Ovary (tissue), 9 donors: ENCODE data around the gene TRIM73. TPM values are rescaled to one million over a fixed set of nuclear protein-coding genes. Genes with fewer than 3 reads are reported as not detected.
"Not testable (repeated sequence)": the region's sequence is repeated elsewhere in the genome, so short reads cannot be mapped to it uniquely, and the experiment has no call there.

ENCODE experiments used
- DNase-seq, 5 donors: peaks; one replicate each; pipeline ENCODE4 v3.0.0-alpha.2; 2019 to 2020
- H3K27ac ChIP-seq, 2 donors: fragments of 200-600 bp; one replicate each; pipeline versions ENCODE4 v1.5.1 to v1.8.0; 2019 to 2022
- H3K27me3 ChIP-seq: fragments of 200-600 bp; one replicate; pipeline ENCODE4 v1.8.0; 2022
- H3K36me3 ChIP-seq: fragments of 200-600 bp; sonication (generic); one replicate; pipeline ENCODE4 v1.5.1; 2019
- H3K4me1 ChIP-seq: one replicate; pipeline ENCODE4 v1.8.1; 2013; ENCODE audit warnings: mild to moderate bottlenecking, moderate library complexity; ENCODE audit not compliant: insufficient read depth
- H3K4me3 ChIP-seq: fragments of 200-600 bp; sonication (generic); one replicate; pipeline ENCODE4 v1.5.1; 2017
- H3K9me3 ChIP-seq, 2 donors: fragments of 200-600 bp in 1 of 2; sonication (generic) in 1 of 2; one replicate each; pipeline versions ENCODE4 v1.5.1 to v1.8.1; 2013 to 2019; ENCODE audit warnings: mild to moderate bottlenecking in 1 of 2, moderate library complexity in 1 of 2
- WGBS, 3 donors: extraction: QIAGEN DNeasy Blood & Tissue Kit in 1 of 3; methylation state at CpG; one replicate each; pipeline versions ENCODE4 v1.1.5 to v1.1.7; 2013 to 2017; 5-methylcytosine and 5-hydroxymethylcytosine counted together
- intact Hi-C, 4 donors: fragments of 100-400 bp; cut with DNase I; formaldehyde crosslinking; loops; one replicate each; pipeline versions ENCODE4 v1.11.0 to v1.15.1; 2022 to 2023
- polyA plus RNA-seq, 2 donors: library from polyadenylated mRNA; stranded (reverse); fragments of 200-250 nt in 1 of 2; fragments of 350-450 nt in 1 of 2; fragmentation: Illumina TruSeq in 1 of 2; extraction: RNeasy Lipid Tissue Mini Kit (QIAGEN cat#74804) in 1 of 2; gene quantifications; one replicate each; pipeline ENCODE4 v1.2.3, GENCODE V29; 2013 to 2014
- total RNA-seq, 7 donors: library from RNA; depleted of rRNA in 2 of 7; stranded (reverse); fragments of >200 nt in 2 of 7; fragmentation: NEBNext Ultra II Directional in 3 of 7; extraction: Animal tissue kit (Norgen Biotek cat#: 25700) in 3 of 7; gene quantifications; one replicate each; pipeline versions ENCODE4 v1.1.0 to v1.2.4, GENCODE V29; 2016 to 2023
- donor health status: DM: no; HTN: no; CAD: no; lungs with moderate emphysema.
- donor health status: DM: no; HTN: no; CAD: no.
- donor health status: Bipolar disorder and iron deficiency.
- donor health status: DM: yes; HTN: yes; CAD: no.
- donor health status: DM: no; HTN: no; CAD: no.
- donor health status: DM: yes; HTN: yes; CAD: no.

The TRIM73 gene
- total and polyA plus RNA-seq, 9 donors, result 1.2 to 11.3 (median 3.9) TPM

DNA sequence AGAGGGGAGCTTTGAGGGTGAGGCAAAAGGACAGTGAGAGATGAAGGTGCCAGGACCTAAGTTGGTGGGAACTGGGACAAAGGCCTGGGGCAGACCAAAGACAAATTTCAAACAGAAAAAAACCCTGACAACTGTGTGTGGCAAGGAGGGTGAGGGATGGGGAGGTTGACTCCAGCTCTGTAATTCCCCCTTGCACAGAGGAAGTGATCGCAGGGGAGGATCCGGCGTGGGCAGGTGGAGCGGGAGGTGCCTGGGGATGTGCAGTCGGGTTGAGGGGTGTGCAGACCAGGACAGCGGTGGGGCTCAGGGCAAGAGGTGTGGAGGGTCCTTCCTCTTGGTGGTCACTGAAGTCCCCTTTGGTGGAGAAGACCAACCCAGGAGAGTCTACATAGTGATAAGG, 5.1 kb downstream of the TRIM73 start:
- H3K9me3 ChIP-seq, intact Hi-C loops, H3K36me3 ChIP-seq, H3K4me3 ChIP-seq, DNase-seq, H3K27me3 ChIP-seq, H3K27ac ChIP-seq, H3K4me1 ChIP-seq: not testable (repeated sequence)
- no CpG with 5 or more reads among the region's 6 CpGs for WGBS, 3 donors

DNA sequence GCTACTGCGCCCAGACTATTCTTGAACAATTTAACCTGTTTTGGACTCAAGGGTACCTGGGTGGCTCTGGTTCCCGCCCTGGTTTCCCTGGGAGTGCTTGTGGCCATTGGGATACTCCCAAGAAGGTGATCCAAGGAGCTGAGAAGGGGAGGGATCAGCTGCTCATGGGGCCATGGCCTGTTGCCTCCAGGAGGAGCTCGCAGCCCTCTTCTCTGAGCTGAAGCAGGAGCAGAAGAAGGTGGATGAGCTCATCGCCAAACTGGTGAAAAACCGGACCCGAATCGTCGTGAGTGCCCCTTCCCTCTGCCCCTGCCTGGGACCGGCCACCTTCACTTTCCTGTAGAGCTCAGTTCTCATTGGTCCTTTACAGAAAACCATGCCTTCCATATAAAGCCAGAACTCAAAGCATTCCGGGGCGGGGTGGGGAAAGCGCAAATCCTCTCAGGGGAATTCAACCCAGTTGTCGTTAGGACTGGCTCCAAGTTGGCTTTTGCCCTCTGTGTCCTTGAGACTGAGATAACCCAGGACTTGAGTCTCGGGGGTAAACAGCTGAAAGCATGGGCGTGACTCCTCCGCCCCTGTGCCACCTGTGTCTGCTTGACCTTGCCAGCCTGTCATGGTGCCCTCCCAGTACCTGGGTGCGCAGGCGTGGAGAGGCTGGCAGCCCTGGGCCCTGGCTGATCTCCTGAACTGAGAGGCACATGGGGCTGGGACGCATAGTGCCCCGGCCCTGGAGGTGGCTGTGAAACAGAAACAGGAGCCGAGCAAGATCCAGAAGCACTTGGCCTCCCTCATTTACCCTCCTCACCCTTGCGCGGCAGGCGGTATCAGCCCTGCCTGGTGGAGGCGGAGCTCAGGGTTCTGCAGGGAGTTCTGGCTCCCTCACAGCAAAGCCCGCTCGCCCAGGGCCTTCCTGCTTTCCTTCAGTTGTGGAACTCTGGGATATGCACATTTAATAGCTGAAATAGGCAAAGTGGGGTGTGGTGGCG, 8.3 kb downstream of the TRIM73 start:
- DNase-seq, H3K27ac ChIP-seq, H3K27me3 ChIP-seq, H3K4me1 ChIP-seq, H3K4me3 ChIP-seq, H3K36me3 ChIP-seq, intact Hi-C loops, H3K9me3 ChIP-seq: not testable (repeated sequence)
- WGBS, 3 donors, result no CpG with 5 or more reads among the region's 28 CpGs

DNA sequence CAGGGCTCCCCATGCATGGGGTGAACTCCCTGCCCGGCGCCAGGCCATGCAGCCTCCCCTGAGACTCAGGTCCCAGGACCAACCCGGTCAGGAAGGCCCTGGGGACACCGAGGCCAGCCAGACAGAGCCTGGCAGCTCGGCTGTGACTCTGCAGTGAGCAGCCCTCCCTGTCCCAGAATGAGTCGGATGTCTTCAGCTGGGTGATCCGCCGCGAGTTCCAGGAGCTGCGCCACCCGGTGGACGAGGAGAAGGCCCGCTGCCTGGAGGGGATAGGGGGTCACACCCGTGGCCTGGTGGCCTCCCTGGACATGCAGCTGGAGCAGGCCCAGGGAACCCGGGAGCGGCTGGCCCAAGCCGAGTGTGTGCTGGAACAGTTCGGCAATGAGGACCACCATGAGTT, 9.2 kb downstream of the TRIM73 start:
- DNase-seq, H3K4me3 ChIP-seq, H3K36me3 ChIP-seq, H3K9me3 ChIP-seq, H3K27ac ChIP-seq, intact Hi-C loops, H3K4me1 ChIP-seq, H3K27me3 ChIP-seq: not testable (repeated sequence)
- 70 to 80% methylated on average over 4 of the region's 18 CpGs; no CpG with 5 or more reads in 1 of the 3 donors for WGBS, 3 donors

DNA sequence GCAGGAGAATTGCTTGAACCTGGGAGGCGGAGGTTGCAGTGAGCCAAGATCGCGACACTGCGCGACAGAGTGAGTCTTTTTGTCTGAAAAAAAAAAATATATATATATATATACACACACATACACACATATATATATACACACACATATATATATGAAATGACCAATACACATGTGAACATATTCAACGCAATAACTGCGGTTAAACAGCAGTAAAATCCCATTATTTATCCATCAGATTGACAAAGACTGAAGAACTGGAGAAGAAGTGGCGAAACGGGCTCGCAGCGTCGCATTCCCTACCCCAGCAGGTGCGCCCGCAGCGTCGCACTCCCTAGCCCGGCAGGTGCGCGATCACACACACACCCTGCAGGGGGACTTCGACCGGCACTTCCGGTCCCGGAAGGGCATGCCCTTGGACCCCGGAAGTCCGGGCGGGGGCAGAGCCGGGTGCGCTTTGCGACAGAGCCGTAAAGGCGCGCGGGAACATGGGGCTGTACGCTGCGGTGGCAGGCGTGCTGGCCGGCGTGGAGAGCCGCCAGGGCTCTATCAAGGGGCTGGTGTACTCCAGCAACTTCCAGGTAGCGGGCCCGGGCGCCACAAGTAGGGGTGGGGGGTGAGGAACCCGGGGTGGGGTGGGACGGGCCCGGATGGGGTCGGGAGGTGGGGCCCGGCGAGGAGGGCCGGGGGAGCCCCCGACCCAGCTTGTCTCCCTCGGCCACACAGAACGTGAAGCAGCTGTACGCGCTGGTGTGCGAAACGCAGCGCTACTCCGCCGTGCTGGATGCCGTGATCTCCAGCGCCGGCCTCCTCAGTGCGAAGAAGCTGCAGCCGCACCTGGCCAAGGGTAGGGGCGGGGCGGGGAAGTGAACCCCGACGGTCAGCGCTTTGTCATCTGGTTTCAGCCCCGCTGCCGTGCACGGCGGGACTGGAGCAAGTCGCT, 14.7 kb downstream of the TRIM73 start:
- H3K4me1 ChIP-seq, H3K9me3 ChIP-seq, intact Hi-C loops, H3K27me3 ChIP-seq, H3K27ac ChIP-seq, H3K36me3 ChIP-seq: not testable (repeated sequence)
- peak in 2 of 5 donors; percentile 28 to 42 for DNase-seq
- peak overlapping the region; percentile 29 for H3K4me3 ChIP-seq
- 20 to 39% (median 21%) methylated on average over 3 to 17 of the region's 74 CpGs for WGBS, 3 donors

DNA sequence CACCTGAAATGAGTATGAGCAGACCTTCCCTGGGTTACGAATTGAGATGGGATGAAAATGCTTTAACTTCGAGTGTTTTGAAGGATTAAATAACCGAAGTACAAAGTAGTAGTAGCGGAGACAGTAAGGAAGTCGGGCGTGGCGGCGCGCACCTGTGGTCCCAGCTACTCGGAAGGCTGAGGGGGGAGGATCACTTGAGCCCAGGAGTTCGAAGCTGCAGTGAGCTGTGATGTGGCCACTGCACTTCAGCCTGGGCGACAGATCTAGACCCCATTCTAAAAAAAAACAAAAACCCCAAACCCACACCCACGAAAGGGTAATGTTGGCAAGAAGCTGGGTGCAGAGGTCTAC, 15.4 kb downstream of the TRIM73 start:
- WGBS, 3 donors, result no CpG with 5 or more reads among the region's 13 CpGs
- H3K9me3 ChIP-seq, H3K4me3 ChIP-seq, H3K36me3 ChIP-seq, H3K27ac ChIP-seq, H3K4me1 ChIP-seq, H3K27me3 ChIP-seq, intact Hi-C loops, DNase-seq: not testable (repeated sequence)

DNA sequence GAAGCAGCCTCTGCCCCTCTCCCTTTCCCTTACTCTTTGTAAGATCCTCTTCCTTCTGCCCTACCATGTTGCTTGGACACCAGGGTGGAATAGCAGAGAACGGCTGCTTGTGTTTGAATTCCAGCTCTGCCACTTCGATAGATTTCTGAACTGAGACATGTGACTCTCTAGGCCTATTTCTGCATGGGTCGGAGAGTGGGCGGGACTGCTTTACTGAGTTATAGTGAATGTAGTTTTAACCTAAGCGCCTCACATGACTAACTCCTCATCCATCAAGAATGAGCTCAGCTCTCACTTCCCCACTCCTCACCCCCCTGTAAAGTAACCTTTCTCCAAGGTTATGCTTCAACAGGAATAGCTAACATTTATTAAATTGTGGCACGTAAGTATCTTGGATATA, 18.8 kb downstream of the TRIM73 start:
- intact Hi-C loops, H3K27ac ChIP-seq, H3K4me1 ChIP-seq, DNase-seq, H3K9me3 ChIP-seq, H3K4me3 ChIP-seq, H3K27me3 ChIP-seq, H3K36me3 ChIP-seq: not testable (repeated sequence)
- WGBS, 3 donors, result 40 to 66% methylated on average over 2 to 5 of the region's 6 CpGs; no CpG with 5 or more reads in 1 of the 3 donors

DNA sequence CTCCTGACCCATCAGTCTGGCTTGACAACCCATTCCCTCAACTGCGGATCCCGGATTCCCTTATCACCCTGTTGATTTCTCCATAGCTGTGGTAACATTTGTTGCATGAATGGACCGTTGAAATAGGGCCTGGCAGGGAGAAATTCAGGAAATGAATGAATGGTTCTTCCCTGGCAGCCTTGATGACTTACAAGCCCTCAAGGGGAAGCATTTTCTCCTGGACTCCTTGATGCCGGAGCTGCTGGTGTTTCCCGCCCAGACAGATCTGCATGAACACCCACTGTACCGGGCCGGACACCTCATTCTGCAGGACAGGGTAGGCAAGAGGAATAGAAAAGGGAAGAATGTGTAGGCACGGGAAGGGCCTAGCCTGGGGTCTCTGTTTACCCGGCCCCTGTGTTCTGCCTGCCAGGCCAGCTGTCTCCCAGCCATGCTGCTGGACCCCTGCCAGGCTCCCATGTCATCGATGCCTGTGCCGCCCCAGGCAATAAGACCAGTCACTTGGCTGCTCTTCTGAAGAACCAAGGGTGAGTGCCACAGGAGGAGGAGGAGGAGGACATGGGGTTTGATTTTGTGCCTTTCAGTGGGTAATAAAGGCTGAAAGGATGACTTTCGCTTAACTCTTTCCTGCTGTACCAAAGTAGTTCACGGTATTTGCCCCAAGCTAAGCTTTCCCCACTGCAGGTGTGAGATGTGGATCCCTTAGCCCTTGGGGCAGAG, 19.4 kb downstream of the TRIM73 start:
- 64 to 71% (median 70%) methylated on average over 11 to 13 of the region's 13 CpGs for WGBS, 3 donors
- H3K27ac ChIP-seq, H3K27me3 ChIP-seq, H3K9me3 ChIP-seq, DNase-seq, H3K4me1 ChIP-seq, H3K4me3 ChIP-seq, H3K36me3 ChIP-seq, intact Hi-C loops: not testable (repeated sequence)

DNA sequence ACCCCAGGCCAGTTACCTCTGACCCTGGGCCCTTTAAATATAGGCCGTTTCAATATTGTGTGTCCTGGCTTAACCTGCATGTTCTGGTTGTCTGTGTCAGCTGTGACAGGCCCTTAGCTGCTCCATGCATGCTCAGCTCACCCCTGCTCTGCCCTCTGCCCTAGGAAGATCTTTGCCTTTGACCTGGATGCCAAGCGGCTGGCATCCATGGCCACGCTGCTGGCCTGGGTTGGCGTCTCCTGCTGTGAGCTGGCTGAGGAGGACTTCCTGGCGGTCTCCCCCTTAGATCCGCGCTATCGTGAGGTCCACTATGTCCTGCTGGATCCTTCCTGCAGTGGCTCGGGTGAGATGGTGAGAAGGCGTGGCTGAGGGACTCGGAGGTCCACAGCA, 20.0 kb downstream of the TRIM73 start:
- H3K4me1 ChIP-seq, H3K27me3 ChIP-seq, H3K27ac ChIP-seq, H3K36me3 ChIP-seq, DNase-seq, H3K4me3 ChIP-seq, intact Hi-C loops, H3K9me3 ChIP-seq: not testable (repeated sequence)
- WGBS, 3 donors, result 75 to 88% (median 79%) methylated on average over 8 to 11 of the region's 11 CpGs

DNA sequence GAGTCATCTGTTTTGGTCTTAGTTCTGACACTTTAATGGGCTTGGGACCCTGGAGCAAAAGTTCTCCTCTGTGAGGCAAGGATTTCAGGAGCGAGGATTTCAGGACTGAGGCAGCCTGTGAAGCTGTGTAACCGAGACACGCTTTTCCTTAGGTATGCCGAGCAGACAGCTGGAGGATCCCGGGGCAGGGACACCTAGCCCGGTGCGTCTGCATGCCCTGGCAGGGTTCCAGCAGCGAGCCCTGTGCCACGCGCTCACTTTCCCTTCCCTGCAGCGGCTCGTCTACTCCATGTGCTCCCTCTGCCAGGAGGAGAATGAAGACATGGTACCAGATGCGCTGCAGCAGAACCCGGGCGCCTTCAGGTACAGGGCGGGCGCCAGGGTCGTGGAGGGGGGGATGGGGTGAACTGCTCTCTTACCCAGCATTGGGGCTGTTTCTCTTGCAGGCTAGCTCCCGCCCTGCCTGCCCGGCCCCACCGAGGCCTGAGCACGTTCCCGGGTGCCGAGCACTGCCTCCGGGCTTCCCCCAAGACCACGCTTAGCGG, 20.5 kb downstream of the TRIM73 start:
- peak in 1 of 5 donors; percentile 7 for DNase-seq
- H3K9me3 ChIP-seq, H3K4me3 ChIP-seq, H3K4me1 ChIP-seq, H3K27ac ChIP-seq, H3K36me3 ChIP-seq, H3K27me3 ChIP-seq, intact Hi-C loops: not testable (repeated sequence)
- WGBS, 3 donors, result 68 to 81% (median 70%) methylated on average over 18 to 19 of the region's 27 CpGs

DNA sequence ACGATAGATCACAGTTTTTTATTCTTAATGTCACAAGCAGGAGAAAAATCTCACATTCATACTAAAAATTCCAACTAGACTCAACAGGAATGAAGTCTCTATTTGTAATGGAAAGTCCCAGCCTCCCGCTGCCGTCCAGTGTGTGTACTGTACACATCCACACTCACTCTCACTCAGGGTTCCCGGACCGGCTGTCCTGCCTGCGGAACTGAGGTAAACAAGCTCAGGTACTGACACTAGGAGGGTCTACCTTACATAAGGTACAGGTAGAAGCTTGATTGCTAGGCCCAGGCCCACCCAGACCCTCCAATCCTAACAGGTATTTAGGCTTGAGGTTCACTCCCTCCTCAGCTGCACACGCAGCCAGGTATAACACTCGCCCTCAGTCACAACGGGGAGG, 21.4 kb downstream of the TRIM73 start:
- WGBS, 3 donors, result 79 to 84% (median 81%) methylated on average over 8 to 9 of the region's 9 CpGs
- H3K9me3 ChIP-seq, DNase-seq, H3K4me3 ChIP-seq, H3K27ac ChIP-seq, H3K36me3 ChIP-seq, H3K4me1 ChIP-seq, H3K27me3 ChIP-seq, intact Hi-C loops: not testable (repeated sequence)

DNA sequence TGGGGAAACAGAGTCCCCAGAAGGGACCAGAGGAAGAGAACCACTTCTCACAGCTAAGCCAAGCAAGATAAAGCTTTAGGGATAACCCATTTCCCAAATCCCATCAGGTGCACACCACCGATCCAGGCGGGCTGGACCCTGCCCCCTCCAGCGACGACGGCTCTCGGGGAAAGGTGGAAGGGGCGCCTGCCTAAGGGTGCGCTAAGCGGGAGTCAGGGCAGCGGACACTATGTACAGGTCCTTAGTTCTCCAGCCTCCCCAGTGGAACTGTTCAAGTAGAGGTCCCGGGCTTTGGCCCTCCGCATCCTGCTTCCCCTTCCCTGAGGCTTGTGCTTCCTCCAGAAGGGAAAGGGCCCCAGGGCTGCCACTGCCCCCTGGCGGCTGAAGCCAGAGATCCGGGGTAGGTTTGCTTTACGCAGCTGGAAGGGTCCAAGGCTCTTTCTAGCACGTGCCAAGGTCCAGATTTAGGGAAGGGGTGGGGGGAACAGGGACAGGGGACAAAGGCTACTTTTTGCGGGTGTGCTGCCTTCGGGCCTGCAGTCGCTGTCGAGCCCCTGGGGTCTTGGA, 22.9 kb downstream of the TRIM73 start:
- H3K4me3 ChIP-seq, H3K9me3 ChIP-seq, H3K4me1 ChIP-seq, H3K27ac ChIP-seq, DNase-seq, intact Hi-C loops, H3K36me3 ChIP-seq, H3K27me3 ChIP-seq: not testable (repeated sequence)
- 89 to 92% (median 91%) methylated on average over 11 to 15 of the region's 20 CpGs for WGBS, 3 donors
